ENCODE results near the gene GMDS. TPM values are rescaled to one million over a fixed set of nuclear protein-coding genes. Genes with fewer than 3 reads are reported as not detected.

Gene GMDS
- total RNA-seq, 1 donor from 2014 or later, result 30.2 TPM

DNA sequence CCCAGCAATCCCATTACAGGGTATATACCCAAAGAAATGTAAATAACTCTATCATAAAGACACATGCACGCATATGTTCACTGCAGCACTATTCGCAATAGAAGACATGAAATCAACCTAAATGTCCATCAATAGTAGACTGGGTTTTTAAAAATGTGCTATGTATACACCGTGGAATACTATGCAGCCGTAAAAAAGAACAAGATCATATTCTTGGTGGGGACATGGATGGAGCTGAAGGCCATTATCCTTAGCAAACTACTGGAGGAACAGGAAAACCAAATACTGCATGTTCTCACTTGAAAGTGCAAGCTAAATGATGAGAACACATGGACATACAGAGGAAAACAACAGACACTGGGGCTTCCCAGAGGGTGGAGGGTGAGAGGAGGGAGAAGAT, 201.2 kb downstream of the GMDS start:
- no peak overlapping the region for H3K4me3 ChIP-seq
- H3K27me3 ChIP-seq, result no peaks in the 10 kb centered on the region
- intact Hi-C loops (cut with DNase I), result no loop called here
- no peak for DNase-seq (ENCODE audit: extremely low spot score in 2 of 2)
- H3K27ac ChIP-seq, result no peak overlapping the region
- H3K9me3 ChIP-seq, result no peaks in the 10 kb centered on the region
- TF ChIP-seq POLR2AphosphoS5 (IDR thresholded peaks at IDR 0.05; ENCODE audit: insufficient read depth in 1 of 2, low read depth in 1 of 2), result no peak
- no peak for TF ChIP-seq POLR2A (IDR thresholded peaks at IDR 0.05)
- TF ChIP-seq, protein P1, sequence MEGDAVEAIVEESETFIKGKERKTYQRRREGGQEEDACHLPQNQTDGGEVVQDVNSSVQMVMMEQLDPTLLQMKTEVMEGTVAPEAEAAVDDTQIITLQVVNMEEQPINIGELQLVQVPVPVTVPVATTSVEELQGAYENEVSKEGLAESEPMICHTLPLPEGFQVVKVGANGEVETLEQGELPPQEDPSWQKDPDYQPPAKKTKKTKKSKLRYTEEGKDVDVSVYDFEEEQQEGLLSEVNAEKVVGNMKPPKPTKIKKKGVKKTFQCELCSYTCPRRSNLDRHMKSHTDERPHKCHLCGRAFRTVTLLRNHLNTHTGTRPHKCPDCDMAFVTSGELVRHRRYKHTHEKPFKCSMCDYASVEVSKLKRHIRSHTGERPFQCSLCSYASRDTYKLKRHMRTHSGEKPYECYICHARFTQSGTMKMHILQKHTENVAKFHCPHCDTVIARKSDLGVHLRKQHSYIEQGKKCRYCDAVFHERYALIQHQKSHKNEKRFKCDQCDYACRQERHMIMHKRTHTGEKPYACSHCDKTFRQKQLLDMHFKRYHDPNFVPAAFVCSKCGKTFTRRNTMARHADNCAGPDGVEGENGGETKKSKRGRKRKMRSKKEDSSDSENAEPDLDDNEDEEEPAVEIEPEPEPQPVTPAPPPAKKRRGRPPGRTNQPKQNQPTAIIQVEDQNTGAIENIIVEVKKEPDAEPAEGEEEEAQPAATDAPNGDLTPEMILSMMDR (IDR thresholded peaks at IDR 0.05), result no peak
- H3K4me1 ChIP-seq, result no peaks in the 10 kb centered on the region
- H3K36me3 ChIP-seq, result no peaks in the 10 kb centered on the region

DNA sequence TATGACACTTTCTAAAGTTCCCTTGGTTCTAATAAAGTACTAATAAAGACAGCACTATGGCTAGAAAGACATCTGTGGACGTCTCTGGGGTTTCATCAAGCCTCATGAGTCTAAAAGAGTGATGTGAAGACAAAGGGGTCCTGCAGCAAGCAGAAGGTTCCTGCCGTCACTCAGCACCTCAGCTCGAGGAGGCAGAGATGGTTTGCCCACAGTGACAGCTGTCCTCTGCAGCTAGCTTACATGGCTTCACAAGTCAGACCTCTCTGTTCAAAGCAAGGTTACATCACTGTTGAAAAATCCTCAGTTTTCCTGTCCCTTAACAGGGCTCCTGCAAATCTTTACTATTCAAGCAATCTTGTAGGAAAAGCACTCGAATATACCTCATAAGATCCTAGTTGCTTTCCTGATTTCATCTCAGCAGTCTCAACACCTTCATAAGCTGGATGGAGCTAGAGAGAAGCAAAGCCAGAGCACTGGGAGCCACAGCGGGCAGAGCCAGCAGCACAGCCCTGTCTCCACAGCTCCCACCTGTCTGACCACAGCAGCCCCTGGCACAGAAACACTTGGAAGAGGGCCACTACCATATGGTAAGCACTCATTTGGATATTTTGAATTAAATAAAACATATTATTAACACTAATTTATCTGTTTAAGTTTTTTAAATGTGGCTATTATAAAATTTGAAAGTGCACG, 202.3 kb downstream of the GMDS start:
- H3K27me3 ChIP-seq, result no peaks in the 10 kb centered on the region
- TF ChIP-seq POLR2AphosphoS5 (IDR thresholded peaks at IDR 0.05; ENCODE audit: insufficient read depth in 1 of 2, low read depth in 1 of 2), result no peak
- no peak for DNase-seq (ENCODE audit: extremely low spot score in 2 of 2)
- no peaks in the 10 kb centered on the region for H3K36me3 ChIP-seq
- no peaks in the 10 kb centered on the region for H3K9me3 ChIP-seq
- intact Hi-C loops (cut with DNase I), result no loop called here
- H3K4me3 ChIP-seq, result no peak overlapping the region
- H3K4me1 ChIP-seq, result no peaks in the 10 kb centered on the region
- H3K27ac ChIP-seq, result no peak overlapping the region

DNA sequence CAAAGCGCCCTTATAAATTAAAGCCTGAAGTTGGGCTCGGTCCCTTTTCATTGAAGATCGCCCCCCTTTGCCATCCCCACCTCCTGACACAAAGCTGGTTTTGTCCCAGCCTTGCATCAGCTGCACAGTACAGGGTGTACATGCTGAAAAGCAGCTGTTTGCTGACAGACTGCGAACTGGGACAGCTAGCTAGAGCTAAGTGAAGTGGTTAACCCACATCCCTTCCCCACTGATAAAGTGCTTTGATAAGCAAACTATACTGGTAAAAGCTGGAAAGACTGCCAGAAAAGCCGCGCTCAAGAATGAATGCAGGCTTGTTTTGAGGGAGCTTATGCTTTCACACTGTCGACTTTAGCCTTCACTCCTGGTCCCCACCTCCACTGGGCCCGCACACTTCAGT, 207.3 kb downstream of the GMDS start:
- H3K27ac ChIP-seq, result no peak overlapping the region
- intact Hi-C loops (cut with DNase I), result no loop called here
- no peaks in the 10 kb centered on the region for H3K9me3 ChIP-seq
- H3K4me1 ChIP-seq, result no peaks in the 10 kb centered on the region
- no peaks in the 10 kb centered on the region for H3K36me3 ChIP-seq
- TF ChIP-seq POLR2AphosphoS5 (IDR thresholded peaks at IDR 0.05; ENCODE audit: insufficient read depth in 1 of 2, low read depth in 1 of 2) (no peak), POLR2A (IDR thresholded peaks at IDR 0.05) (no peak)
- TF ChIP-seq, protein P1 (IDR thresholded peaks at IDR 0.05), result no peak
- H3K4me3 ChIP-seq, result no peak overlapping the region
- H3K27me3 ChIP-seq, result no peaks in the 10 kb centered on the region
- no peak for DNase-seq (ENCODE audit: extremely low spot score in 2 of 2)

DNA sequence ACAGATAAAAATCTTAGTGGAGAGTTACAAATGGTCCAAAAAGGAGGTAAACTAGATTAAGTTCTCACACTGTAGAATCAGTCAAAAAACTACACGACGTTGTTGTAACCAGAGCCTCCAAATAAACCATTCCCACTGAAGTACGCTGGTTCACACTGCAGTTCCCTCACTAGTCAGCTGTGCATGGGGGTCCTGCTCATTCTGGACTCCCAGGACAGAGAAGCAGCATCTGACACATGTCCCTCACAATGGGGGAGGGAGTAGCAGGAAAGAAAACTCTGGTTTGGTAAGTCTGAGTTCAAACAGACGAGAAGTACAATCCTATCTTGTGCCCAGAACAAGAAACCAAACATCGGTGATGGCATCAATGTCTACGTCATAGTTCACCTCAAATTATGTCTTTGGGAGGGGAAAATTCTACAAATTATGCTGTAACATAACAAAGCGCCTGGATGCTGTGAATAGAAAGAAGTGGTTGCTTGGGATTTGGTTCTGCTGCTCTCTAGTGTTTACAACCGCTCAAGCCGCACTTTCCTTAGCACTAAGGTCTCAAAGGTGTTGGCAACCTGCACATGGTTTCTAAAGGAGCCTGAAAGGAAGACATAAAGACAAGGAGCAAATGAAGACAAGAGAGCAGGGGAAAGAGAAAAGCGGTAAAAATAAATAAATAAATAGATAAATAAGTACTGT, 208.0 kb downstream of the GMDS start:
- H3K4me3 ChIP-seq, result no peak overlapping the region
- H3K4me1 ChIP-seq, result no peaks in the 10 kb centered on the region
- no peaks in the 10 kb centered on the region for H3K36me3 ChIP-seq
- no peak overlapping the region for H3K27ac ChIP-seq
- no peak for TF ChIP-seq POLR2A (IDR thresholded peaks at IDR 0.05)
- intact Hi-C loops (cut with DNase I), result no loop called here
- no peak for DNase-seq (ENCODE audit: extremely low spot score in 2 of 2)
- H3K27me3 ChIP-seq, result no peaks in the 10 kb centered on the region
- H3K9me3 ChIP-seq, result no peaks in the 10 kb centered on the region

DNA sequence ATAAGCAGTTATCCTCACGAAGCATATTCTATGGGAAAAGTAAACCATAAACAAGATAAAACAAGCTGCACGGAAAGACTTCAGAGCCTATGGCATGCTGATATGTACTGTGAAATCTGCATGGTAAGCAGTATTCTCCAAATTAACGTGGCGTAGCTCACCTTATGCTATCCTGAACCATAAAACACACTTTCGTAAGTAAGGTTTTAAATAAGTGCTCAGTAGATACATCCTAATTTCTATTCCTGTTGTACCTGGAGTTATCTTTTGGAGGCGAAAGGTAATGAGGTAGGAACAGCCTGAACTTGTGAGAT, 208.7 kb downstream of the GMDS start:
- no peak for DNase-seq (ENCODE audit: extremely low spot score in 2 of 2)
- H3K4me1 ChIP-seq, result no peaks in the 10 kb centered on the region
- intact Hi-C loops (cut with DNase I), result no loop called here
- no peaks in the 10 kb centered on the region for H3K36me3 ChIP-seq
- H3K4me3 ChIP-seq, result no peak overlapping the region
- no peak for TF ChIP-seq POLR2AphosphoS5 (IDR thresholded peaks at IDR 0.05; ENCODE audit: insufficient read depth in 1 of 2, low read depth in 1 of 2)
- no peak for TF ChIP-seq POLR2A (IDR thresholded peaks at IDR 0.05)
- TF ChIP-seq, protein P1 (IDR thresholded peaks at IDR 0.05), result no peak
- H3K9me3 ChIP-seq, result no peaks in the 10 kb centered on the region
- no peaks in the 10 kb centered on the region for H3K27me3 ChIP-seq
- H3K27ac ChIP-seq, result no peak overlapping the region

Measured in vagina (tissue), 2 donors.